NCI-H128 (cell line): ENCODE measurements around the gene ADORA2A.

ENCODE experiments used
- DNase-seq: peaks from one replicate; lab custom pipeline; 2025; ENCODE audit not compliant: unreplicated experiment; lab: John Stamatoyannopoulos, UW

Gene ADORA2A

DNA sequence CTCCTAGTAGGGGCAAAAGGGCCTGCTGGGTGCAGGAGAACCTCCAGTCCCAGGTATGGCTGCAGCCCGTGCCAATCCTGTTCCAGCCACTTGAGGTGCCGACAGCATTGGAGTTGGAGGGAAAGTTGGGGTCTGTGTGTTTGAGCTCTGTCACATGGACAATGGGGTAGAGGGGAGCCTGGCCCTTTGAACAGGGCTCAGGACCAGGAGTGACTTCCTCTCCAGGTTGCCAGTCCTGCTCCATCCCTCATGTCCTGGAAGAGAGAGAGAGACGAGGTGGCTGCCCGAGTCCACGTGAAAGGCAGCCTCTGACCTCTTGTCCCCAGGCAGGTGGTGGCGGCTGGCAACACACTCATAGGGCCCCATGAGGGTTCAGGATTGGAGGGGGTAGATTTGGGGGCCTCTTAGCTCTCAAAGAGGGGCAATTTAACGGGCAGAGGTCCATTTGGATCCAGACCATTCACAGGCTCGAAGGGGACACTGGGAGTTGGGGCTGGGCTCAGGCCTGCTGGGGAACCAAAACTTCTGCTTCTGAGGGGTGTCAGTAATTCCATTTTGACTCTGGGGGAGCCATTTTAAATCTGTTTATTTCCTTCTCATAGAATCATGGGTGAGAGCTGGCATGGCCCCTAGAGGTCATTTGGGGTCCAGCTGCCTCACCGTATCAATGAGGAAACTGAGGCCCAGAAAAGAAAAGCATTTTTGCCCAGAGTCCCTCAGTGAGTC is 4.1 kb downstream of the ADORA2A start:
- DNase-seq = no peak

DNA sequence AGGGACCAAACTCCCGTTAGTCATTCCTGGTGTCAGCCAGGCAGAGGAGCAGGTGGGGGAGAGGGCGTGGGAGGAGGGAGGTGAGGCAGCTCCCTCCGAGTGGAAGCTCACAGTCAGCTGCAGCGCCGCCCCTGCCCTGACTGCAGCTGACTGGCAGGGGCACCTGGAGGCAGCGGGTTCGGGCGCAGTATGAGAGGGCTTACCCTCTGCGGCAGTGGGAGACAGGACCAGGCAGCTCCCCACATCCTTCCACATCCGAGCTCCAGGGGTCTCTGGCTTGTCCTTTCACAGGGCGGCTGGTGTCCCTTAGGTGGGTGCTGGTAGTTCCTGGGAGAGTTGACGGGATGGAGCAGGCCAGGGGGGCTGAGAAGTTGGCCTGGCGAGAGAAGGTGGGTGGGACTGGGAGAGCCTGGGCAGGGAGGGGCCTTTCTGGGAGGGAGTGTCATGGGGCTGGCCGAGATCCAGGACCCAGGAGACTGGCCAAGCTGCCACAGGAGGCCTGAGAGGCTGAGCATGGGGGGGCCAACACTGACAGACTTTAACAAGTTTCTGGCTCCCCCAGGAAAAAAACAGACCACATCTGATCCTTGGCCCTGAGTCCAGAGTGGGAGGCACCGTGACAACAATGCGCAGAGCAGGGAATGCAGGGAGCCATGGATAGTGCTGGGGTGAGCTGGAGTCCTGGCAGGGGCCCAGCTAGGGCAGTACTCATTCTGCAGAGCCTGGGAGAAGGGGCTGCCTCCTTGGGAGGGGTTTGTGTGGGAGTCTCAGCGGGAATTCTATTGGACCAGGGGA is 4.9 kb downstream of the ADORA2A start:
- no peak for DNase-seq

DNA sequence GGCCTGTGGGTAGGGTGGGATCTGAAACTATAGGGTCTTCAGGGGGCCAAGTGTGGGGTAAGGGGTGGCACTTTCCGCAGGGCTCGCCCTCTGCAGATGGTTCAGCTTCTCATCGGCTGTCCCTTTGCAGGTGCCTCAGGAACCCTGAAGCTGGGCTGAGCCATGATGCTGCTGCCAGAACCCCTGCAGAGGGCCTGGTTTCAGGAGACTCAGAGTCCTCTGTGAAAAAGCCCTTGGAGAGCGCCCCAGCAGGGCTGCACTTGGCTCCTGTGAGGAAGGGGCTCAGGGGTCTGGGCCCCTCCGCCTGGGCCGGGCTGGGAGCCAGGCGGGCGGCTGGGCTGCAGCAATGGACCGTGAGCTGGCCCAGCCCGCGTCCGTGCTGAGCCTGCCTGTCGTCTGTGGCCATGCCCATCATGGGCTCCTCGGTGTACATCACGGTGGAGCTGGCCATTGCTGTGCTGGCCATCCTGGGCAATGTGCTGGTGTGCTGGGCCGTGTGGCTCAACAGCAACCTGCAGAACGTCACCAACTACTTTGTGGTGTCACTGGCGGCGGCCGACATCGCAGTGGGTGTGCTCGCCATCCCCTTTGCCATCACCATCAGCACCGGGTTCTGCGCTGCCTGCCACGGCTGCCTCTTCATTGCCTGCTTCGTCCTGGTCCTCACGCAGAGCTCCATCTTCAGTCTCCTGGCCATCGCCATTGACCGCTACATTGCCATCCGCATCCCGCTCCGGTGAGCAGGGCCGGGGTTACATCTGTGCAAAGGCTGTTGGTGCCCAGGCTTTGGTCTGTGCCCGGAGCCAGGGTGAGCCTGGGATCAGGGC is 5.8 kb downstream of the ADORA2A start:
- no peak for DNase-seq

DNA sequence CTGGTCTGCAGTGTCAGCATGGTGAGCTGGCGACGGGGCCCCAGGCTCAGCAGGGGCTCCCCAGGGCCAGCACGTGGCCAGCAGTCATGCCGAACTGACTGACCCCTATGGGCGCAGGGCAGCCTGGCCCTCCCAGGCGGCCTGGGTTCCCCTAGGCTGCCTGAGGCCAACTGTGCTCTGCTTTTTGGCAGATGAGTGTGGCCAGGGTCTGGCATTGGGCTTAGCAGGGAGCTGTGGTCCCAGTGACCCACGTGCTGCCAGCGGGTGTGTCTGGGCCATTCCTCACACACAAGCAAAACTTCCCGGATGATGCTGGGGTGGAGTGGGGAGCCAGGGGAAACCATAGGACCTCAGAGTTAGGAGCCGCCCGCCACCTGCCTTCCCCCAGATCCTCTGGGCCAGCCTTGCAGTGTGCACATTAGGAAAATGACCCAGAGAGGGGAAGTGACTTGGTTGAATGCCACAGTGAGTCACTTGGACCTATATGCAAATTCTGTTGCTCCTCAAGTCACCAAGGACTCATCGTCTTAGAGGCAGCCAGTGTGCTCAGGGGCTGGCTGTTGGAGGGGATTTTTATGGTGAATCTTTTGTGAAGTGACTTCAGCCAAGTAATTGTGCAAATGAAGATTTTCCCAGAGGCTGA is 6.5 kb downstream of the ADORA2A start:
- DNase-seq = no peak

DNA sequence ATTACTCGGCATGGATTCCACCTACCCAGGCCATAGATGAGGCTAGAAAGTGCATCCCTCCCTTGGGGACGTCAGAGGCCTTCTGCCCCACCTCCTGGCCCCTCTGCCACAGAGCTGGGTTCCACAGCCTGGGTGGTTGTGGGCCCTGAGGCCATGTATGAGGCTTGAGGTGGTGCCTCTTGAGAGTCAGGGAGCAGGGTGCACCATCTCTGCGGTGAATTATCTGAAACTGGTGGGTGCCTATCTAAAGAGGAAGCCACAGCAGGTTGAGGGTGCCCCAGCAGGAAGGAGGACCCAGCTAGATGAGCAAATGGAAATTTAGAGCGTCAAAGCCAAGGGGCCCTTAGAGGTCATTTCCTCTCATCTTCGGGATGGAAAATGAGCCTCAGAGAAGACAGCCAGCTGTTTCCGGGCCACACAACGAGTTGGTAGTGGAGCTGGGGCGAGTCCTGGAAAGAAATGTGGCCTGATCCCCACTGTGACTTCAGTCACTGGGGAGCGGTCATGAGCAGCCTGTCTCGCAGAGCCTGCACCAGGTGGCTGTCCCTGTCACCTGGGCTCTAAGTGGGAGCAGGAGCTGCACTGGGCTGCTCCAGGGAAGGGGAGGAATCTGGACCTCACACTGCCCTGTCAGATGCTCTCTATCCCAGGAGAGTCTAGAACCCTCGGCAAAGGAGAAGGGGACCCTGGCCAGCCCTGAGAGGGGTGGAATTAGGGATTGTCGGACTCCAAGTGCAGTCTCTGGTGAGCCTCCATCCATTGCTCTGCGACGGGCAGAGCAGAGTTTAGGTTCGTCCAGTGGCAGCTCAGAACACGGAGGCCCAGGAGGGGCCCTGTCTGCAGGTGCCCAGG is 7.3 kb downstream of the ADORA2A start:
- no peak for DNase-seq

DNA sequence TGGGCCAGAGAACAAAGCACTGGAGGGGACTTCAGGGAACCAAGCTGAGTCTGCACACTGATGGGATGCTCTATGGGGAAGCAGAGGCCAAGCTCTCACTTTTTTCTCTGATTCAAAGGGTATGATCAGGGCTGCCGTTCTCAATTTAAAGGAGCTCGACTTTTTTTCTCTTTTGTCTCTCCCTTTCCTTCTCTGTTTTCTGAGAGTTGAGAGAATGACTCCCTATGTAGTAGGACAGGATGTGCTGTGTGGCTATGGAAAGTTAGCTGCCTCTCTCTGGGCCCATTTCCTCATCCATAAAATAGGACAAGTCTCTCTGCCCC is 7.9 kb downstream of the ADORA2A start:
- no peak for DNase-seq

DNA sequence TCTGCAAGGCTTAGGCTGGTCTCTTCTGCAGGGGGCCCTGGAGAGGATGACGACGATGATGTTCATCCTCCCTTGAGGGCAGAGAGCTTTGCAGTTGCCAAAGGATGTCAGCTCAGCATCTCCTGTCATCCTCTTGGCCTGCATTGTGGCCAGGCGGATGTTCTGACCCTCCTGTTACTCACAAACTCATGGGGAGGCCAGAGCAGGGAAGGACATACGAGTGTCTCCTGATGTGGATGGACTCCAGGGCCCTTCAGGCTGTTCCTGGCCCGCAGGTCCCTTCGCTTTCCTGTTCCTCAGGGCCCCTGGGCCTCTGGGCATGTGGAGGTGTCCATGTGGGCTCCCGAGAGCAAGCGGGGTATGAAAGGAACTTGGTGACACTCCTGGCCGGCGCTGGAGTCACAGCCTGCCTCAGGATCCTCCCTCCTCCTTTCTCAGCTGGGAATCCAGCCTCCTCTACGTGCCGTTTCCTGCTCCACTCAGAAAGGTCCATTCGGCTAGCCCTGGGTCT is 8.5 kb downstream of the ADORA2A start:
- no peak for DNase-seq

DNA sequence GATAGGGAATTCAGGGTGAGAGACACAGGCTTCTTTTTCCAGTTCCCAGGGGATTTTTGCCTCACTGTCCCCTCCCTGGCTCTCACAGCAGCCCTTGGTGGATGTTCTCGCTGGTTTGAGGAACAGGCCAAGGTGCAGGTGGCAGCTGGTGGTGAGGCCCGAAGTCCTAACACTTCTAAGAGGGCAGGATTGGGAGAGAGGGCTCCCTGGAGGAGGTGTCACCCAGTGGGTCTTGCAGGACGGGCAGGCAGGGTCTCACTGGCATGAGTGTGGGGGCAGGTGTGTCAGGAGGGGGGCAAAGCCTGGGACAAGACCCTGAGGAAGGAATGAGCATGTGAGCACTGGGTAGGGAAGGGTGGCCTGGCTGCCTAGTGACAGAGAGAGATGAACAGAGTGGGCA is 9.2 kb downstream of the ADORA2A start:
- no peak for DNase-seq

DNA sequence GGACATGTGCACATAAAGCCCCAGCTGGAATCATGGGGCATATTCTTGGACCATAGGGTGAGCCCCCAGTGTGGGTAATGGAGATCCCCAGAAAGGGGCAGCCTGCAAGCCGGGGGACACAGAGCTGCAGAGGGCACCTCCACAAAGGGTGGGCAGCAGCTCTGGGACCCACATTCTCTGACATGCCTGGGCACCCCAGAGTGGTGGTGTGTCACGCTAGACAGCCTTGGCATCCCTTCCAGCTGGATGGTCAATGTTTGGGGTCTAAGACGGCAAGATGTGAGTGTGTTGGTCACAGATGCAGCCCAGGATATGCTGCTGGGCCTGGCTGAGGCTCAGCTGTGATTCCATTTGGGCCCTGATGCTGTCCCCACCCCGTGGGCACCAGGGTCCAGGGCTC is 9.7 kb downstream of the ADORA2A start:
- no peak for DNase-seq

DNA sequence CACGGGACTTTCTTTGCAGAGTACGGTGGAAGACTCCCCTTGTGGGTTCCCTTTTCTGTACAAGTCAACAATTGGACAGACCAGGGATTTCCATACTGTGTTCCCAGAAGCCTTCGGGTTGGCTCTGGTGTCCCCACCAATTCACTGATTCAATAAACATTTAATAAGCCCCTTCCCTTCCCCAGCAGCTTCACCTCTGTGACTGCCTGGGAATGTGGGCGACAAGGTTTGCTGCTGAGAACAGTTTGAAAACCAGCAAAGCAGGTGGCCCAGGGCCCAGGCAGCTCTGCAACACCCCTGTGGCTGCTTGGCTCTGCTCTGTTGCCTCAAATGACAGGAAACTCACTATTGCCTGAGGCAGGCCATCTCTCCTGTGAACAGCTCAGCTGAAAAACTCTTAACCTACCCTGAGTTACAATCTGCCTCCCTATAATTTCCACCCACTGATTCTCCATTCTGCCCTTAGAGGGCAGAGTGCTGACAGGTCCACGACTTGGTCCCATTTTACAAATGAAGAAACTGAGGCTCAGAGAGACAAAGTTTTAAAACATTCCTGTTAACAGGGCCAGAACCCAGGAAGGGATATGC is 10.4 kb downstream of the ADORA2A start:
- no peak for DNase-seq

DNA sequence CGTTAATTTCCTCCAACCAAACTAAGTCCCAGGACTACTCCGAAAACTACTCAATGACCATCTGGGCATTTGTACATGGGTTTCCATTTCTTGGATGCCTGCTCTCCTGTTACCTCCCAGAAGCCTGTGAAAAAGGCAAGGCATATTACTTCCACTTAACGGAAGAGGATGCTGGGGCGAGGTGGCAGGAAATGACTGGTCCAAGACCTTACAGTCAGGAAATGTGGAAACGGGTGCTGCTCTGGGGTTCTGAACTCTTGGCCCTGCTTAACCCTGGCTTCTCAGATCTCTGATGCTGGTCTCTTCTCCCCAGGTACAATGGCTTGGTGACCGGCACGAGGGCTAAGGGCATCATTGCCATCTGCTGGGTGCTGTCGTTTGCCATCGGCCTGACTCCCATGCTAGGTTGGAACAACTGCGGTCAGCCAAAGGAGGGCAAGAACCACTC is 12.9 kb downstream of the ADORA2A start:
- DNase-seq = no peak

DNA sequence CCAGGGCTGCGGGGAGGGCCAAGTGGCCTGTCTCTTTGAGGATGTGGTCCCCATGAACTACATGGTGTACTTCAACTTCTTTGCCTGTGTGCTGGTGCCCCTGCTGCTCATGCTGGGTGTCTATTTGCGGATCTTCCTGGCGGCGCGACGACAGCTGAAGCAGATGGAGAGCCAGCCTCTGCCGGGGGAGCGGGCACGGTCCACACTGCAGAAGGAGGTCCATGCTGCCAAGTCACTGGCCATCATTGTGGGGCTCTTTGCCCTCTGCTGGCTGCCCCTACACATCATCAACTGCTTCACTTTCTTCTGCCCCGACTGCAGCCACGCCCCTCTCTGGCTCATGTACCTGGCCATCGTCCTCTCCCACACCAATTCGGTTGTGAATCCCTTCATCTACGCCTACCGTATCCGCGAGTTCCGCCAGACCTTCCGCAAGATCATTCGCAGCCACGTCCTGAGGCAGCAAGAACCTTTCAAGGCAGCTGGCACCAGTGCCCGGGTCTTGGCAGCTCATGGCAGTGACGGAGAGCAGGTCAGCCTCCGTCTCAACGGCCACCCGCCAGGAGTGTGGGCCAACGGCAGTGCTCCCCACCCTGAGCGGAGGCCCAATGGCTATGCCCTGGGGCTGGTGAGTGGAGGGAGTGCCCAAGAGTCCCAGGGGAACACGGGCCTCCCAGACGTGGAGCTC is 13.5 kb downstream of the ADORA2A start:
- DNase-seq = no peak

DNA sequence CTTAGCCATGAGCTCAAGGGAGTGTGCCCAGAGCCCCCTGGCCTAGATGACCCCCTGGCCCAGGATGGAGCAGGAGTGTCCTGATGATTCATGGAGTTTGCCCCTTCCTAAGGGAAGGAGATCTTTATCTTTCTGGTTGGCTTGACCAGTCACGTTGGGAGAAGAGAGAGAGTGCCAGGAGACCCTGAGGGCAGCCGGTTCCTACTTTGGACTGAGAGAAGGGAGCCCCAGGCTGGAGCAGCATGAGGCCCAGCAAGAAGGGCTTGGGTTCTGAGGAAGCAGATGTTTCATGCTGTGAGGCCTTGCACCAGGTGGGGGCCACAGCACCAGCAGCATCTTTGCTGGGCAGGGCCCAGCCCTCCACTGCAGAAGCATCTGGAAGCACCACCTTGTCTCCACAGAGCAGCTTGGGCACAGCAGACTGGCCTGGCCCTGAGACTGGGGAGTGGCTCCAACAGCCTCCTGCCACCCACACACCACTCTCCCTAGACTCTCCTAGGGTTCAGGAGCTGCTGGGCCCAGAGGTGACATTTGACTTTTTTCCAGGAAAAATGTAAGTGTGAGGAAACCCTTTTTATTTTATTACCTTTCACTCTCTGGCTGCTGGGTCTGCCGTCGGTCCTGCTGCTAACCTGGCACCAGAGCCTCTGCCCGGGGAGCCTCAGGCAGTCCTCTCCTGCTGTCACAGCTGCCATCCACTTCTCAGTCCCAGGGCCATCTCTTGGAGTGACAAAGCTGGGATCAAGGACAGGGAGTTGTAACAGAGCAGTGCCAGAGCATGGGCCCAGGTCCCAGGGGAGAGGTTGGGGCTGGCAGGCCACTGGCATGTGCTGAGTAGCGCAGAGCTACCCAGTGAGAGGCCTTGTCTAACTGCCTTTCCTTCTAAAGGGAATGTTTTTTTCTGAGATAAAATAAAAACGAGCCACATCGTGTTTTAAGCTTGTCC is 14.3 kb downstream of the ADORA2A start:
- DNase-seq = no peak

DNA sequence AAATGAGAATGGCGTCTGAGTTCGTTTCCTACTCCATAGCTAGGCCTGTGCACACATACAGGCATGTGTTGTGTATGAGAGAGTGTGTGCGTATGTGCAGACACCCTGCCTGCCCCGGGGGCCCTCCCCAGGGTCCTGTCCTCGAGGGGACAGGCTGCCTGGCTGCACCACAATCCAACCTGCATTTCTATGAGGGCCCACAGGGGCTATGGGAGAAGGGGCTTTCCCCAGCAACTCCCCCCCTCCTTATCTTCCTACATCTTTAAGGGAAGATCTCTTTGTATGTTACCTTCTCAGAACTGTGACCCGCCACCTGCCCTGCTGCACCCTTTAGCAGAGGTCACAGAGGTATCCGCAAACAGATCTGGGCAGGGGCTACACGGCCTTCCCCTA is 14.9 kb downstream of the ADORA2A start:
- no peak for DNase-seq

DNA sequence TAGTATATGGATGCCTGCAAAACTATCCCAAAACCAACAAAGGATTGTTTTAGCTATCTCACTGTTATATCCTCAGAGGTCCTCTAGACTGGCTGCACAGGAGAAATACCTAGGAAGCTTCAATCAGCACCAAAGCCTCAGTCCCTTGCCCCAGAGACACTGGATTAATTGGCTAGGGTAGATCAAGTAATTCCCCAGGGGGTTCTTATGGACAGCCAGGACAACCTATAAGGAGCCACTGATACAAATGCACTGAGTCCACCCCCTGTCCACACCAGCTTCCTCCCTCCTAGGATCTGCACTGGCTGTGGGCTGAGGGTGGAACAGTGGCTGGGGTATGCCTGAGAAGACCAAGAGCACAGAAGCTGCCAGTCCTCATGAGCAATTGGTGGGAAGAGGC is 16.3 kb downstream of the ADORA2A start:
- no peak for DNase-seq

DNA sequence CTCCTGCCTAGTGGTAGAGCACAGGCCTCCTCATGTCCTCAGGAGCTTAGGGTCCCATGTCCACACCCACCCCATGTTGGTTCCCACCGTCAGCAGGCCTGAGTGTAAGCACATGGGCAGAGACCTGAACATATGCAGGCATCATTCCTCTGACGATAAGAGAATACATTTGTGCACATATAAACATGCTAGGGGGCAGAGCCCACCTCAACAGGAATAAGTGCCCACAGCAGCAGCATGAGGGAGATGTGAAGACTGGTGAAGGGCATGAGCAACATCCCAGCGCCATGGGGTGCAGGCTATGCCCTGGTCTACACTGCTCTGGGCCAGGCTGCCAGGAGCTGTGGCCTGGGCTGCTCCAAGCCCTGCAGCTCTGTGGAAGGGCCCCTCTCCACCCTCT is 16.9 kb downstream of the ADORA2A start:
- DNase-seq = no peak

DNA sequence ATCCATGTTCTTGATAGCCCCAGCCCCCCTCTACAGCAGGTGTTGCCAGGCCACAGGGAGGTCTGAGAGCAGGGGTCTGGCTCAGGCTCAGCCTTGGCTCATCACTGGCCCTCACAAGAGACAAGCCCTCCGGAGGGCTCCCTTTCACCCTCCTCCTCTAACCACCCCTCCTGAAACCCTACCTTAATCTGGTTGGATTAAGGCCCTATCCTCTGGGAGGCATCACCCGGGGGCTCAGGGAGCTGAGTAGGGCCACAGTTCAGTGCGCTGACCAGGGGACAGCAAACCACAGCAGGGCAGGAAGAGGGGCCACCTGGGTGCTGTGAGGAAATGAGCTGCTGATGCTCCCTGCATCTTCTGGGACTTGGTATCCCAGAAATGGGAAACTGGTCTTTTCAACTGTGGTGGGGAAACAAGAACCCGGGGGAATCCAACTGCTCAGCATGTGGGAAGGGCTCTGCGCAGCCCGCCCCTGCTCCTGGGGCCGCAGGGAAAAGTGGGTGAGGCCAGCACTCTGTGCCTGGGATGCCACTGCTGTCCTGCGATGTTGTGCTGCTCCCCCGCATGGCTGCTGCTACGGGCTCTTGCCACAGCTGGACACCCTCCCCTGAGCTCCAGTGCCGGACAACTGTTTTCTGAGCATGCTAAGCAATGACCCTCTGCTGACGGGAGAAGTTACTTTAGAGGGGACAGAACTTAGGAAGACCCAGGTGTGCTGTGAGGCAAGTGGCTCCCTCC is 17.5 kb downstream of the ADORA2A start:
- DNase-seq = no peak
